Left ventricle myocardium inferior (tissue), 1 donor: ENCODE data around the gene IMP4. TPM values are rescaled to one million over a fixed set of nuclear protein-coding genes. Genes with fewer than 3 reads are reported as not detected.

ENCODE experiments used
- DNase-seq: peaks from one replicate; pipeline ENCODE4 v3.0.0-alpha.2; 2020
- H3K27ac ChIP-seq: fragments of 200-600 bp; replicated peaks from 2 replicates; pipeline ENCODE4 v1.8.0; 2021
- H3K27me3 ChIP-seq: fragments of 200-600 bp; 2 replicates; pipeline ENCODE4 v1.8.0; 2021; ENCODE audit warnings: low read depth
- H3K36me3 ChIP-seq: fragments of 200-600 bp; 2 replicates; pipeline ENCODE4 v1.8.0; 2021
- H3K4me1 ChIP-seq: fragments of 200-600 bp; 2 replicates; pipeline ENCODE4 v1.8.0; 2021
- H3K4me3 ChIP-seq: fragments of 200-600 bp; 2 replicates; pipeline ENCODE4 v1.8.0; 2021; ENCODE audit warnings: mild to moderate bottlenecking, moderate library complexity
- H3K9me3 ChIP-seq: fragments of 200-600 bp; replicated peaks from 2 replicates; pipeline ENCODE4 v1.8.0; 2021
- CTCF ChIP-seq: fragments of 200-600 bp; IDR thresholded peaks from 2 replicates; pipeline ENCODE4 v1.8.0; 2021; ENCODE audit warnings: antibody characterized with exemption, mild to moderate bottlenecking, borderline replicate concordance
- intact Hi-C: fragments of 100-400 bp; cut with micrococcal nuclease; formaldehyde crosslinking; loops from one replicate; pipeline ENCODE4 v1.11.0; 2022
- total RNA-seq: library from RNA; stranded (reverse); fragmentation: NEBNext Ultra II Directional; extraction: Animal tissue kit (Norgen Biotek cat#: 25700); gene quantifications from one replicate; pipeline ENCODE4 v1.2.1, GENCODE V29; 2021
- donor health status: DM: no; HTN: yes; CAD: no; lungs with severe emphysema.

IMP4 gene
- total RNA-seq, 1 donor from 2014 or later = 57.2 TPM

GRCh38 chr2:130366720-130367119 is 24.0 kb downstream of the IMP4 start:
- DNase-seq = no peak
- H3K27me3 ChIP-seq = no peaks in the 10 kb centered on the region

DNA sequence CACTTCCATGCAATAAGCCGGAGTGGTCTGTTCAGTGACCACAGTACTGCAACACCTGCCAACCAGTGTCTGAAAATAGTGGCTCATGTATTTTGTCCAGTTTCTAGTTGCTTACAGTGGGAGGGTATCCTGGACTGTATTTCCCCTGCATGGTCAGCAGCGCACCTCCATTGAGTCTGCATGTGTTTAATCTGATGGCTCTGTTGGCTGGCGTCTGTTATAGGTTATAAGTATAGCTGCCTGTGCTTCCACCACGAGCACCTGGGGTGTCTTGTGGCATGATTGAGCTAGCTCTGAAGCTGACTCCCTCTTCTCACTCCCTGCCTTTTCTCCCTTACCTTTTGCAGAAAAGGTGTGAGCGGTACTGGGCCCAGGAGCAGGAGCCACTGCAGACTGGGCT is 26.1 kb downstream of the IMP4 start:
- H3K27ac ChIP-seq = no peak overlapping the region

More at GRCh38 chr2:130366720-130367119, 24.0 kb downstream of the IMP4 start:
- Histone ChIP-seq H3K27ac (no peak overlapping the region), H3K9me3 (no peaks in the 10 kb centered on the region), H3K4me1 (peaks cover 16% of the 10 kb centered on the region), H3K36me3 (no peaks in the 10 kb centered on the region), H3K4me3 (no peak overlapping the region)
- intact Hi-C loops = no loop called here
- TF ChIP-seq CTCF = no peak

DNA sequence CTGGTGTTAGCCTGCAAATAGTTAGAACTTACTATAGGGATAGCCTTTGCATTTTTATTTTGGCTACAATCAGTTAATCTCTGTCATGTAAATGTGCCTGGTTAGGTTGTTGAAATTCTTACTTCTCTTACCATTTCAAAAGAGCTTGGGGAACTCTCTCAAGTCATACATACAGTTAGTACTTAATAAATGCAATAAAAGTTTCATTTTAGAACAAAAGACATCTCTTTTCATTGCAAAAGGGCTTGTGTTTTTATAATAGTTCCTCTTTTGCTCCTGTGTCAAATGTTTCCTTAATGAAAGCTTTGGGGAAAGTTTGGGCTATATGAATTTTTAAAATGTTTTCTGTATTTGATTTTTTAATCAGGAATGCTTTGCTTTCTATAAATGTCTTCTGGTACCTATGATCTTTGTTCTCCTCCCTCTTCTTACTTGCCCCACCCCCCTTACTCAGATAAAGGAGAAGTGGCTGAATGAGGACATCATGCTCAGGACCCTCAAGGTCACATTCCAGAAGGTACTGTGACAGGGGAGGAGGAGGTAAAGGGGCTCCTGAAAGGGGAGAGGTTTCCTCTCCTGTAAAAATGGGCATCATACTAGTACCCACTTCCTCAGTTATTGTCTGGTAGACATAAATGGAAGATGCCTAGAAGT is 26.7 kb downstream of the IMP4 start:
- no peak overlapping the region for H3K4me3 ChIP-seq
- intact Hi-C loops = no loop called here
- no peak for DNase-seq
- peaks cover 37% of the 10 kb centered on the region for H3K4me1 ChIP-seq
- no peaks in the 10 kb centered on the region for H3K9me3 ChIP-seq
- TF ChIP-seq CTCF = no peak
- H3K27me3 ChIP-seq = no peaks in the 10 kb centered on the region
- H3K36me3 ChIP-seq = no peaks in the 10 kb centered on the region
- no peak overlapping the region for H3K27ac ChIP-seq

More for the DNA sequence above, 26.1 kb downstream of the IMP4 start:
- no peak for TF ChIP-seq CTCF
- H3K27me3 ChIP-seq = no peaks in the 10 kb centered on the region
- intact Hi-C loops = no loop called here
- no peaks in the 10 kb centered on the region for H3K36me3 ChIP-seq
- no peaks in the 10 kb centered on the region for H3K9me3 ChIP-seq
- DNase-seq = no peak
- peaks cover 37% of the 10 kb centered on the region for H3K4me1 ChIP-seq
- H3K4me3 ChIP-seq = no peak overlapping the region

- intact Hi-C loops = no loop called here
These were observed 27.3 kb downstream of the IMP4 start for GRCh38 chr2:130369965-130370341.

DNA sequence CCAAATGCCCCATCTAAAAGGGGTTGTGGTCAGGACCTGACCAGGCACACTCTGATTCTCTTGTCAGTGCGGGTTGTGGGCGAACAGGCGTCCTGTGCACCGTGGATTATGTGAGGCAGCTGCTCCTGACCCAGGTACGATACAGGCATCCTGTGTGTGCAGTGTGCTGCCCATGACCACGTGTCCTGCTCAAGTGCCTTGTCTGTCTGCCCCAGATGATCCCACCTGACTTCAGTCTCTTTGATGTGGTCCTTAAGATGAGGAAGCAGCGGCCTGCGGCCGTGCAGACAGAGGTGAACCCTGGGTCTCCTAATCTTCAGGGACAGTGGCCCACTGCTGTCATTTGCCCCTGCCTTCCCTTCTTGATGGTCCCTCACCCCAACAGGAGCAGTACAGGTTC is 27.8 kb downstream of the IMP4 start:
- TF ChIP-seq CTCF = no peak
- intact Hi-C loops = no loop called here
- H3K4me1 ChIP-seq = peaks cover 37% of the 10 kb centered on the region
- H3K36me3 ChIP-seq = peaks cover 2% of the 10 kb centered on the region
- no peaks in the 10 kb centered on the region for H3K9me3 ChIP-seq
- H3K27ac ChIP-seq = no peak overlapping the region
- DNase-seq = no peak
- H3K4me3 ChIP-seq = no peak overlapping the region
- H3K27me3 ChIP-seq = no peaks in the 10 kb centered on the region

More at GRCh38 chr2:130369965-130370341, 27.3 kb downstream of the IMP4 start:
- H3K4me3 ChIP-seq = no peak overlapping the region
- H3K36me3 ChIP-seq = no peaks in the 10 kb centered on the region
- no peak for DNase-seq
- H3K27me3 ChIP-seq = no peaks in the 10 kb centered on the region
- no peak overlapping the region for H3K27ac ChIP-seq
- no peak for TF ChIP-seq CTCF
- H3K4me1 ChIP-seq = peaks cover 37% of the 10 kb centered on the region
- no peaks in the 10 kb centered on the region for H3K9me3 ChIP-seq
